Fibroblast of lung (primary cell): ENCODE measurements around the gene EPHB2. TPM values are rescaled to one million over a fixed set of nuclear protein-coding genes. Genes with fewer than 3 reads are reported as not detected.

ENCODE experiments used
- DNase-seq, 2 donors: peaks; one replicate each; pipeline versions ENCODE4 v3.0.0 to v3.0.0-alpha.2; 2010; ENCODE audit warnings: low read depth in 2 of 2
- H2AFZ ChIP-seq: 2 replicates; pipeline ENCODE4 v1.5.1; 2012; ENCODE audit warnings: low read length, control low read depth, inconsistent platforms
- H3K27ac ChIP-seq: 2 replicates; pipeline ENCODE4 v1.5.1; 2011; ENCODE audit warnings: low read length, control low read depth; ENCODE audit not compliant: insufficient read depth
- H3K27me3 ChIP-seq: 2 replicates; pipeline ENCODE4 v1.5.1; 2011; ENCODE audit warnings: mild to moderate bottlenecking, low read length; ENCODE audit not compliant: control insufficient read depth, insufficient read depth
- H3K36me3 ChIP-seq: 2 replicates; pipeline ENCODE4 v1.5.1; 2011; ENCODE audit warnings: low read length; ENCODE audit not compliant: control insufficient read depth, insufficient read depth
- H3K4me1 ChIP-seq: 2 replicates; pipeline ENCODE4 v1.5.1; 2011; ENCODE audit warnings: low read length; ENCODE audit not compliant: control insufficient read depth, insufficient read depth; ENCODE audit errors: extremely low read depth
- H3K4me2 ChIP-seq: 2 replicates; pipeline ENCODE4 v1.5.1; 2011; ENCODE audit warnings: low read length, control low read depth; ENCODE audit not compliant: insufficient read depth; ENCODE audit errors: extremely low read depth
- H3K4me3 ChIP-seq, 4 experiments: fragments of 200-600 bp in 1 of 4; sonication (generic) in 1 of 4; replicated peaks in 1 of 4; 2 replicates each; pipeline ENCODE4 v1.5.1; 2011 to 2016; ENCODE audit warnings: low read length in 4 of 4, low read depth in 3 of 4, mild to moderate bottlenecking in 3 of 4, control low read depth in 2 of 4, inconsistent platforms in 1 of 4, mixed read lengths in 1 of 4; ENCODE audit not compliant: insufficient read depth in 1 of 4; ENCODE audit errors: control extremely low read depth in 1 of 4
- H3K79me2 ChIP-seq: 2 replicates; pipeline ENCODE4 v1.5.1; 2012; ENCODE audit warnings: mild to moderate bottlenecking, low read length, inconsistent platforms; ENCODE audit not compliant: control insufficient read depth, insufficient read depth
- H3K9ac ChIP-seq: 2 replicates; pipeline ENCODE4 v1.5.1; 2011; ENCODE audit warnings: mild to moderate bottlenecking, low read length, control low read depth; ENCODE audit not compliant: insufficient read depth
- H3K9me3 ChIP-seq: 2 replicates; pipeline ENCODE4 v1.5.1; 2012; ENCODE audit warnings: low read depth, low read length; ENCODE audit not compliant: control insufficient read depth, insufficient read depth
- H4K20me1 ChIP-seq: 2 replicates; pipeline ENCODE4 v1.5.1; 2011; ENCODE audit warnings: low read length; ENCODE audit not compliant: control insufficient read depth, insufficient read depth; ENCODE audit errors: extremely low read depth
- EZH2 ChIP-seq: IDR thresholded peaks from 2 replicates; pipeline ENCODE4 v1.5.1; 2012; ENCODE audit warnings: low read length, control low read depth, mild to moderate bottlenecking; ENCODE audit errors: missing control alignments
- polyA plus RNA-seq, 2 donors: library from polyadenylated mRNA; depleted of rRNA in 1 of 2; stranded (reverse) in 1 of 2; unstranded in 1 of 2; fragments of >200 nt; gene quantifications; 2 replicates each; pipeline ENCODE4 v1.2.1, GENCODE V29; 2011 to 2012; ENCODE audit warnings: missing spikeins in 1 of 2
- total RNA-seq: library from RNA; depleted of rRNA; stranded (reverse); fragments of >200 nt; gene quantifications from 2 replicates; pipeline ENCODE4 v1.2.1, GENCODE V29; 2014
- TF ChIP-seq, protein P1 (sequence below), 2 donors: IDR thresholded peaks in 1 of 2; conservative IDR thresholded peaks in 1 of 2; 1 replicate in 1 of 2; 2 replicates in 1 of 2; pipeline ENCODE4 v1.5.1; 2011 to 2012; ENCODE audit warnings: low read length in 2 of 2, control low read depth in 1 of 2, inconsistent platforms in 1 of 2, low read depth in 1 of 2, mild to moderate bottlenecking in 1 of 2

The EPHB2 gene
- total and polyA plus RNA-seq, 2 donors (not counting 1 experiment from before 2014, with no cell fraction given), result 4.1 to 11.2 TPM

DNA sequence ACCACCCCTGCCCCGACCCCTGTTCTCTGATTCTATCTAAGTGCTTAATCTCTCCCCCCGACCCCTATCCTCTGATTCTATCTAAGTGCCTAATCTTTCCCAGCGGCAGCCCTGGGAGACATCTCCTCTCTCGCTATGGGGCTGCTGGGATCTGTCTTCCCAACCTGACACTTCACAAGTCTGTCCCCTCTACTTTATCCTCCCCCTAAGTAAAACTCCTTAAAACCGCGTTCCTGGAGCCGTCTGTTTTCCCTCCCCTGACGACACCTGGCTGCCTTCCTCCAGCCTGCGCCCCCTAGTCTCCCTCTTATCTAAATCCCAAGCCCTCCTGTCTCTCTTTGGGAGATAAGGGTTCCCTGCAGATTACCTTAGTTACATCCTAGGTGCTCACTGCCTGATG lies 30.5 kb downstream of the EPHB2 start:
- DNase-seq, result no peak
- no peaks in the 10 kb centered on the region for H3K36me3 ChIP-seq
- H3K4me3 ChIP-seq, result no peak overlapping the region
- H3K9me3 ChIP-seq, result no peaks in the 10 kb centered on the region
- no peaks in the 10 kb centered on the region for H3K79me2 ChIP-seq
- no peak overlapping the region for H3K4me2 ChIP-seq
- peaks cover 16% of the 10 kb centered on the region for H3K4me1 ChIP-seq
- no peak overlapping the region for H2AFZ ChIP-seq
- TF ChIP-seq, protein P1, sequence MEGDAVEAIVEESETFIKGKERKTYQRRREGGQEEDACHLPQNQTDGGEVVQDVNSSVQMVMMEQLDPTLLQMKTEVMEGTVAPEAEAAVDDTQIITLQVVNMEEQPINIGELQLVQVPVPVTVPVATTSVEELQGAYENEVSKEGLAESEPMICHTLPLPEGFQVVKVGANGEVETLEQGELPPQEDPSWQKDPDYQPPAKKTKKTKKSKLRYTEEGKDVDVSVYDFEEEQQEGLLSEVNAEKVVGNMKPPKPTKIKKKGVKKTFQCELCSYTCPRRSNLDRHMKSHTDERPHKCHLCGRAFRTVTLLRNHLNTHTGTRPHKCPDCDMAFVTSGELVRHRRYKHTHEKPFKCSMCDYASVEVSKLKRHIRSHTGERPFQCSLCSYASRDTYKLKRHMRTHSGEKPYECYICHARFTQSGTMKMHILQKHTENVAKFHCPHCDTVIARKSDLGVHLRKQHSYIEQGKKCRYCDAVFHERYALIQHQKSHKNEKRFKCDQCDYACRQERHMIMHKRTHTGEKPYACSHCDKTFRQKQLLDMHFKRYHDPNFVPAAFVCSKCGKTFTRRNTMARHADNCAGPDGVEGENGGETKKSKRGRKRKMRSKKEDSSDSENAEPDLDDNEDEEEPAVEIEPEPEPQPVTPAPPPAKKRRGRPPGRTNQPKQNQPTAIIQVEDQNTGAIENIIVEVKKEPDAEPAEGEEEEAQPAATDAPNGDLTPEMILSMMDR (conservative IDR thresholded peaks at IDR 0.05 in 1 of 2, IDR thresholded peaks at IDR 0.05 in 1 of 2; ENCODE audit: low read depth in 1 of 2, low read length in 2 of 2), result no peak
- TF ChIP-seq EZH2, result no peak
- no peak overlapping the region for H3K9ac ChIP-seq
- H3K27ac ChIP-seq, result no peak overlapping the region
- H4K20me1 ChIP-seq, result no peaks in the 10 kb centered on the region
- H3K27me3 ChIP-seq, result no peaks in the 10 kb centered on the region

DNA sequence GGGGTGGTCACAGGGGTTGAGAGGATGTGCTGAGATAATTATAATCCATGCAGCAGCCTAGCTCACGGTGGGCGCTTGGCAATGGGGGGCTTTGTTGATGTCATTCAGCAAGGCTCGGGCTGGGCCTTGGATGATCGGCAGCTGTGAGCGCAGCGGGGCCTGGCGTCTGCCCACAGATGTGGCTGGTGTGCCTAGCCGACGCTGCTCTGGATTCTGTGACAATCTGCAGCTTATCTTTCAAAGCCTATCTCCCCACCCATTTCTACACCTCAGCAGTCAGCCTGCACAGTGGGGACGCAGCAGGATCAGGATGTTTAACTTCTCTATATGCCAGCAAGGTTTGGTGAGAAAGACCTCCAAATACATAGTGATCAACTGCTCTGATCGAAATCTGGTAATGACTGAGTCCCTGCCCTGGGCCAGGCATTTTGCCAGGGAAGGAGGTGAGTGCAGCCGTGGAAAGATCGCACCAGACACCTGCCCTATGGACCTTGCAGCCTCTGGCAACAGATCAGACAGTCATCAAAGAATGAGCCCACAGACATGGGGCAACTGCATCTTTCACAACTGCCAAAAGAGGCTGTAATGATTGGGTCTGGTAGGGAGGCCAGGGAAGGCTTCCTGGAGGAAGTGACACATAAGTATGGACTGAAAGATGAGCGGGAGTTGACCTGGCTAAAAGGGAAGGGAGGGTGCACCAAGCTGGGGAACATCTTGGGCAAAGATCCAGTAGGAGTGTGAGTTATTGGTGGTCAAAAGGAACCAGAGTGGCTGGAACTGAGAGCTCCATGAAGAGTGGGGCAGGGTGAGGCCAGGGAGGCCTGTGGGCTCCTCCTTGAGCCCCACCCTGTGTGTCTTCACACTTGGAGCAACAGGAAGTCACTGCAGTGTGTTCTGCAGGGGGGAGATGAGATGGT lies 35.3 kb downstream of the EPHB2 start:
- H3K27me3 ChIP-seq, result no peaks in the 10 kb centered on the region
- H3K9ac ChIP-seq, result no peak overlapping the region
- no peak overlapping the region for H3K27ac ChIP-seq
- peak; percentile 60 to 85 for DNase-seq
- peaks cover 29% of the 10 kb centered on the region for H3K4me1 ChIP-seq
- no peaks in the 10 kb centered on the region for H4K20me1 ChIP-seq
- H3K36me3 ChIP-seq, result no peaks in the 10 kb centered on the region
- no peak overlapping the region for H3K4me2 ChIP-seq
- no peaks in the 10 kb centered on the region for H3K9me3 ChIP-seq
- H3K4me3 ChIP-seq, result no peak overlapping the region
- H3K79me2 ChIP-seq, result no peaks in the 10 kb centered on the region
- no peak for TF ChIP-seq EZH2
- TF ChIP-seq, protein P1 (conservative IDR thresholded peaks at IDR 0.05 in 1 of 2, IDR thresholded peaks at IDR 0.05 in 1 of 2; ENCODE audit: low read depth in 1 of 2, low read length in 2 of 2), result no peak
- H2AFZ ChIP-seq, result no peak overlapping the region

DNA sequence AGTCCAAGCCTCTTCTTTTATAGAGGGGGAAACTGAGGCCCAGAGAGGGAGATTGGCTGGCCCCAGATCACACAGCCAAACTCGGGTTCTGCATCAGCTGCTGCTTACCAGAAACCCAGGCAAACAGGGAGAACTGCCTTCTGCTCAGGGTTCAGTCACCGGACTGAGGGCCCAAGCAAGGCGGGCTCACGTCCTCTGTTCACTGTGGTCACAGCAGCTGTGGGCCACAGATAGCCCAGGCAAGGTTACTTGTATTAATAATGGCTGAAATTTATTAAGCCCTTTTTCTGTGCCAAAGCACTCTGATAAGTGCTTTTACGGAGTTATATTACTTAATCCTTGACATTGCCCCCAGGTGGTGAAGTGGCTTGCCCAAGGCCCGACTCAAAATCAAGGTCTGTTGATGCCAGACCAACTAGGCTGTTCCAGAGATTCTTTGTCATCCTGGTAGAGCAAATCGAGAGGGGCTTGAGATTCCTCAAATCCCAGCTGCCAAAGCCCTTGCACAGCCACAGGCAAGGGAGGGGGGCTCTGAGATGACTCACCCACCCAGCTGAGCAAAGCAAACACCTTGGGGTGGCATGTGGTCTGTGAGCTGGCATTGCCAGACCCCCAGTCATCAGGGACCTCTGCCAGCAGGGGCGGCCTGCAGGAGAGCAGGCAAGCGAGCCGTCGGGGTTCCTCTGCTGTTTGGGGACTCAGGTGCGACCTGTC lies 36.5 kb downstream of the EPHB2 start:
- Histone ChIP-seq H3K36me3 (no peaks in the 10 kb centered on the region), H3K4me1 (peaks cover 34% of the 10 kb centered on the region), H3K9me3 (no peaks in the 10 kb centered on the region), H4K20me1 (no peaks in the 10 kb centered on the region), H3K4me2 (no peak overlapping the region), H2AFZ (no peak overlapping the region), H3K4me3 (no peak overlapping the region), H3K27ac (no peak overlapping the region), H3K9ac (no peak overlapping the region), H3K79me2 (no peaks in the 10 kb centered on the region), H3K27me3 (no peaks in the 10 kb centered on the region)
- TF ChIP-seq EZH2, result no peak
- TF ChIP-seq, protein P1 (conservative IDR thresholded peaks at IDR 0.05 in 1 of 2, IDR thresholded peaks at IDR 0.05 in 1 of 2; ENCODE audit: low read depth in 1 of 2, low read length in 2 of 2), result no peak
- peak; percentile 60 to 96 for DNase-seq
